Measurements from ENCODE around the gene PRKCH.

PRKCH gene

DNA sequence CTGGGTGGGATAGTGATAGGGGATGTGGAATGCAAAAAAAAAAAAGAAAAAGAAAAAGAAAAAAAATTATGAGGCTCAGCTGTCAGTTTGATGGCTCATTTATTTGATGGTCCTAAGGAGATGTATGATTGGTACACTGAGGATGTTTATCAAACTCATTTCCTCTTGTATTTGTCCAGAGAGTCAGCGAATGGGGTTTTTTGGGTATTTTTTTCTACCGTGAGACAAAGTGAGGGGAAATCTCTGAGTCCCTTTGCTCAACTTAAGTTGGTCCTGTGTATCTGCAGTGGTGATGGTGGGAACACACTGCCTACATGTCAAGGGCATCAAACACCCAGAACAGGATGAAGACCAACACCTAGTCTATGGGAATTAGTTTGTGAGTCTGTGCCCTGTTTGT is 197.0 kb downstream of the PRKCH start:
- H3K27me3 ChIP-seq (ENCODE audit: low read length), result no peaks in the 10 kb centered on the region
- H3K4me2 ChIP-seq (ENCODE audit: low read depth, low read length, poor library complexity, severe bottlenecking), result no peak overlapping the region
- H3F3A ChIP-seq (ENCODE audit: insufficient read depth), result no peaks in the 10 kb centered on the region
- H3K9me3 ChIP-seq (ENCODE audit: insufficient read depth, low read length), result no peaks in the 10 kb centered on the region
- no peaks in the 10 kb centered on the region for H4K20me1 ChIP-seq (ENCODE audit: low read depth, low read length)
- no peak overlapping the region for H3K4me3 ChIP-seq (ENCODE audit: insufficient read depth, low read length, poor library complexity, severe bottlenecking)
- no peak for TF ChIP-seq EZH2phosphoT487 (conservative IDR thresholded peaks at IDR 0.05; ENCODE audit: low read length)
- TF ChIP-seq, protein P1, sequence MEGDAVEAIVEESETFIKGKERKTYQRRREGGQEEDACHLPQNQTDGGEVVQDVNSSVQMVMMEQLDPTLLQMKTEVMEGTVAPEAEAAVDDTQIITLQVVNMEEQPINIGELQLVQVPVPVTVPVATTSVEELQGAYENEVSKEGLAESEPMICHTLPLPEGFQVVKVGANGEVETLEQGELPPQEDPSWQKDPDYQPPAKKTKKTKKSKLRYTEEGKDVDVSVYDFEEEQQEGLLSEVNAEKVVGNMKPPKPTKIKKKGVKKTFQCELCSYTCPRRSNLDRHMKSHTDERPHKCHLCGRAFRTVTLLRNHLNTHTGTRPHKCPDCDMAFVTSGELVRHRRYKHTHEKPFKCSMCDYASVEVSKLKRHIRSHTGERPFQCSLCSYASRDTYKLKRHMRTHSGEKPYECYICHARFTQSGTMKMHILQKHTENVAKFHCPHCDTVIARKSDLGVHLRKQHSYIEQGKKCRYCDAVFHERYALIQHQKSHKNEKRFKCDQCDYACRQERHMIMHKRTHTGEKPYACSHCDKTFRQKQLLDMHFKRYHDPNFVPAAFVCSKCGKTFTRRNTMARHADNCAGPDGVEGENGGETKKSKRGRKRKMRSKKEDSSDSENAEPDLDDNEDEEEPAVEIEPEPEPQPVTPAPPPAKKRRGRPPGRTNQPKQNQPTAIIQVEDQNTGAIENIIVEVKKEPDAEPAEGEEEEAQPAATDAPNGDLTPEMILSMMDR (IDR thresholded peaks at IDR 0.05; ENCODE audit: insufficient read depth, low read length, poor library complexity, severe bottlenecking), result no peak
- no peak overlapping the region for H2AFZ ChIP-seq (ENCODE audit: low read depth, low read length, severe bottlenecking)
- H3K36me3 ChIP-seq (ENCODE audit: low read length), result no peaks in the 10 kb centered on the region
- no peaks in the 10 kb centered on the region for H3K79me2 ChIP-seq (ENCODE audit: insufficient read depth, low read length)
- H3K9ac ChIP-seq (ENCODE audit: low read length), result no peak overlapping the region
- H3K9me2 ChIP-seq (replicated peaks; ENCODE audit: insufficient read depth, low read length), result no peaks in the 10 kb centered on the region
- no peak overlapping the region for H3K27ac ChIP-seq (ENCODE audit: low read depth, low read length)

DNA sequence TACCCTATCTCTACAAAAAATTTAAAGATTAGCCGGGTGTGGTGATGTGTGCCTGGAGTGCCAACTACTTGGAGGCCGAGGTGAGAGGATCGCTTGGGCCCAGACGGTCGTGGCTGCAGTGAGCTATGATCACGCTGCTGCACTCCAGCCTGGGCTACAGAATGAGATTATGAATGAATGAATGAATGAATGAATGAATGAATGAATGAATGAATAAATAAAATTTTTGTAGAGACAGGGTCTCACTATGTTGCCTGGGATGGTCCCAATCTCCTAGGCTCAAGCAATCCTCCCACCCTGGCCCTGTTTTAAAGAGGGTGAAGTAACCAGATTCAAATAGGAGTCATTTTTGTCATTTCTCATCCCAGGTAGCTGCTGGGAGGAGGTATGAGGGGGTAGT is 197.7 kb downstream of the PRKCH start:
- Histone ChIP-seq H3K27me3 (ENCODE audit: low read length) (no peaks in the 10 kb centered on the region), H3K9me2 (replicated peaks; ENCODE audit: insufficient read depth, low read length) (no peaks in the 10 kb centered on the region), H3K79me2 (ENCODE audit: insufficient read depth, low read length) (no peaks in the 10 kb centered on the region), H3K27ac (ENCODE audit: low read depth, low read length) (no peak overlapping the region), H3K9ac (ENCODE audit: low read length) (no peak overlapping the region), H3K4me2 (ENCODE audit: low read depth, low read length, poor library complexity, severe bottlenecking) (no peak overlapping the region), H3K4me3 (ENCODE audit: insufficient read depth, low read length, poor library complexity, severe bottlenecking) (no peak overlapping the region), H3K9me3 (ENCODE audit: insufficient read depth, low read length) (no peaks in the 10 kb centered on the region), H3F3A (ENCODE audit: insufficient read depth) (no peaks in the 10 kb centered on the region), H4K20me1 (ENCODE audit: low read depth, low read length) (no peaks in the 10 kb centered on the region), H3K36me3 (ENCODE audit: low read length) (no peaks in the 10 kb centered on the region), H2AFZ (ENCODE audit: low read depth, low read length, severe bottlenecking) (no peak overlapping the region)
- TF ChIP-seq, protein P1 (IDR thresholded peaks at IDR 0.05; ENCODE audit: insufficient read depth, low read length, poor library complexity, severe bottlenecking), result no peak
- TF ChIP-seq EZH2phosphoT487 (conservative IDR thresholded peaks at IDR 0.05; ENCODE audit: low read length), result no peak

DNA sequence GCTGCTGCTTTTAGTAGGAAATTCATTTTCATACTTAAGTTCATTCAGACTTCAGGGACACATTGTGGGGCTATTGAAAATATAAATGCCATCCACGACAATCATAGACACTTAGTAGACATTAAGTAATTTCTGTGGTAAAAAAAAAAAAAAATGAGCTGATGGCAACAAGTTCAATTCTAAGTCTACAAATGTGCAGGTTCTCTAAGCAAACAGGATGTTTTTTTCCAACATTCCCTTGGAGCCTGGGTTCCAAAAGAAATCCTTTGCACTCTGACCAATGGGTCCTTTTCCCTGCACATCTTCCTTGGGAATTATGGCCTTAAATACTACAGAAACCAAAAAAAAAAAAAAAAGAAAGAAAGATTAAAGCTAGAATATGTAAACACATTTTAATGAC is 198.4 kb downstream of the PRKCH start:
- Histone ChIP-seq H2AFZ (ENCODE audit: low read depth, low read length, severe bottlenecking) (no peak overlapping the region), H3K9me2 (replicated peaks; ENCODE audit: insufficient read depth, low read length) (no peaks in the 10 kb centered on the region), H3K9me3 (ENCODE audit: insufficient read depth, low read length) (no peaks in the 10 kb centered on the region), H3K4me2 (ENCODE audit: low read depth, low read length, poor library complexity, severe bottlenecking) (no peak overlapping the region), H3K4me3 (ENCODE audit: insufficient read depth, low read length, poor library complexity, severe bottlenecking) (no peak overlapping the region), H3K27ac (ENCODE audit: low read depth, low read length) (no peak overlapping the region), H3K36me3 (ENCODE audit: low read length) (no peaks in the 10 kb centered on the region), H3K27me3 (ENCODE audit: low read length) (no peaks in the 10 kb centered on the region), H3K79me2 (ENCODE audit: insufficient read depth, low read length) (no peaks in the 10 kb centered on the region), H3K9ac (ENCODE audit: low read length) (no peak overlapping the region), H3F3A (ENCODE audit: insufficient read depth) (no peaks in the 10 kb centered on the region), H4K20me1 (ENCODE audit: low read depth, low read length) (no peaks in the 10 kb centered on the region)
- TF ChIP-seq, protein P1 (IDR thresholded peaks at IDR 0.05; ENCODE audit: insufficient read depth, low read length, poor library complexity, severe bottlenecking), result no peak
- no peak for TF ChIP-seq EZH2phosphoT487 (conservative IDR thresholded peaks at IDR 0.05; ENCODE audit: low read length)

Data from SU-DHL-6 (cell line).